ENCODE measurements around the gene PPP1R3C. TPM values are rescaled to one million over a fixed set of nuclear protein-coding genes. Genes with fewer than 3 reads are reported as not detected.
A peak's percentile ranks its signal among the peaks of the same experiment; 100 is the strongest.

Gene PPP1R3C
- total RNA-seq, 1 donor from 2014 or later, result 3.7 TPM

DNA sequence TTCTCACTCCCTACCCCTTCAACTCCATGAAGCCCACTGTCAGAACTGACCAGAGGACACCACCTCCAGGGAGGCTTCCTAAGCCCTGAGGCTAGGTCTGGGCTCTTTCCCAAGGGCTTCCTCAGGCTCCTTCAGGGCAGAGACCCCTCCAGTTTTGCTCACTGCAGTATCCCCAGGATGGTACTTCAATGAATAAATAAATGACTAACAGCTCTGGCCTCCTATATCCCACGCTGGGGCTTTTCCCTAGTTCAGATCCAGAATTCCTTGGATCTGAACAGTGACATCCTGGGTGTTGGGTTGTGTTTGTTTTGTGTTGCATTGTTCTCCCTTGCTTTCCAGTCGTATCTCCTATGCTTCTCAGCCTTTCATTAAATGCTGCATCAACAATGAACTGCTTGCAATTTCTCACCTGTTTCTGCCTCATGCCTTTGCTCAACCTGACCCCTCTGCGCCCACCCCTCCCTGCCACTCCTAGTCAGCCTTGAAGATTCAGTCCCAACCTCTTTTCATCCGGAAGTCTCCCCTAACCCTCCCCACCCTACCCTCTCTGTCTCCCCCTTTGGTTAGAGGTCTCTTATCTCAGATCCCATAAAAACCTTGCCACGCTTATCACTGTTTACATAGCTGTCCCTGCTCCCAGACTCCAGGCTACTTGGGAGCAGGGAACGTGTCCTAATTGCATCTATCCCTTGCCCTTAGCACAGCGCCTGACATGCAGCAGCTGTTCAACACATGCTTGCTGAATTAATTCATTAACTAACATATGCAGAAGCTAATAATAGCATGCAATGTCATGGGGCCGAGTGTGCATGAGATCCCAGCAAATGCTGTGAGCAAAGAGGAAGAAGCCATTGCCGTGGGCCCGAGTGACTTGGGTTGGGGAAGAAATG is 41.7 kb downstream of the PPP1R3C start:
- no peak for TF ChIP-seq EZH2 (IDR thresholded peaks at IDR 0.05; ENCODE audit: insufficient read depth, low read length)
- TF ChIP-seq, protein P1, sequence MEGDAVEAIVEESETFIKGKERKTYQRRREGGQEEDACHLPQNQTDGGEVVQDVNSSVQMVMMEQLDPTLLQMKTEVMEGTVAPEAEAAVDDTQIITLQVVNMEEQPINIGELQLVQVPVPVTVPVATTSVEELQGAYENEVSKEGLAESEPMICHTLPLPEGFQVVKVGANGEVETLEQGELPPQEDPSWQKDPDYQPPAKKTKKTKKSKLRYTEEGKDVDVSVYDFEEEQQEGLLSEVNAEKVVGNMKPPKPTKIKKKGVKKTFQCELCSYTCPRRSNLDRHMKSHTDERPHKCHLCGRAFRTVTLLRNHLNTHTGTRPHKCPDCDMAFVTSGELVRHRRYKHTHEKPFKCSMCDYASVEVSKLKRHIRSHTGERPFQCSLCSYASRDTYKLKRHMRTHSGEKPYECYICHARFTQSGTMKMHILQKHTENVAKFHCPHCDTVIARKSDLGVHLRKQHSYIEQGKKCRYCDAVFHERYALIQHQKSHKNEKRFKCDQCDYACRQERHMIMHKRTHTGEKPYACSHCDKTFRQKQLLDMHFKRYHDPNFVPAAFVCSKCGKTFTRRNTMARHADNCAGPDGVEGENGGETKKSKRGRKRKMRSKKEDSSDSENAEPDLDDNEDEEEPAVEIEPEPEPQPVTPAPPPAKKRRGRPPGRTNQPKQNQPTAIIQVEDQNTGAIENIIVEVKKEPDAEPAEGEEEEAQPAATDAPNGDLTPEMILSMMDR (IDR thresholded peaks at IDR 0.05; ENCODE audit: insufficient read depth, low read depth, low read length), result no peak
- no peaks in the 10 kb centered on the region for H3K79me2 ChIP-seq (ENCODE audit: insufficient read depth, low read length)
- peak; percentile 86 for DNase-seq (ENCODE audit: low read depth)
- H3K27ac Mint-ChIP-seq (ENCODE audit: unreplicated experiment), result peak overlapping the region; percentile 62
- peaks cover 33% of the 10 kb centered on the region for H3K4me1 Mint-ChIP-seq (ENCODE audit: low read depth, unreplicated experiment)
- H3K36me3 ChIP-seq (ENCODE audit: insufficient read depth, low read length), result no peaks in the 10 kb centered on the region
- no peaks in the 10 kb centered on the region for H3K27me3 Mint-ChIP-seq (ENCODE audit: low read depth, unreplicated experiment)
- H3K4me1 ChIP-seq (ENCODE audit: insufficient read depth, low read length), result peaks cover 46% of the 10 kb centered on the region
- no peaks in the 10 kb centered on the region for H3K9me3 Mint-ChIP-seq (ENCODE audit: unreplicated experiment)
- H3K27ac ChIP-seq (ENCODE audit: low read depth, low read length), result peak overlapping the region; percentile 71
- H3K9me3 ChIP-seq (ENCODE audit: insufficient read depth, low read depth, low read length), result no peaks in the 10 kb centered on the region
- FAIRE-seq, result no peak
- peak overlapping the region; percentile 27 for H3K9ac ChIP-seq (ENCODE audit: low read length)
- no peaks in the 10 kb centered on the region for H4K20me1 ChIP-seq (ENCODE audit: insufficient read depth, low read length)
- H3K4me3 ChIP-seq (ENCODE audit: insufficient read depth, low read depth, low read length), result no peak overlapping the region
- peak overlapping the region; percentile 12 for H2AFZ ChIP-seq (ENCODE audit: low read depth, low read length)
- no peaks in the 10 kb centered on the region for H3K36me3 Mint-ChIP-seq (ENCODE audit: low read depth, unreplicated experiment)
- no peak overlapping the region for H3K4me3 Mint-ChIP-seq (ENCODE audit: unreplicated experiment)
- peak overlapping the region; percentile 65 for H3K4me2 ChIP-seq (ENCODE audit: low read length)
- no peaks in the 10 kb centered on the region for H3K27me3 ChIP-seq (ENCODE audit: insufficient read depth, low read length)

DNA sequence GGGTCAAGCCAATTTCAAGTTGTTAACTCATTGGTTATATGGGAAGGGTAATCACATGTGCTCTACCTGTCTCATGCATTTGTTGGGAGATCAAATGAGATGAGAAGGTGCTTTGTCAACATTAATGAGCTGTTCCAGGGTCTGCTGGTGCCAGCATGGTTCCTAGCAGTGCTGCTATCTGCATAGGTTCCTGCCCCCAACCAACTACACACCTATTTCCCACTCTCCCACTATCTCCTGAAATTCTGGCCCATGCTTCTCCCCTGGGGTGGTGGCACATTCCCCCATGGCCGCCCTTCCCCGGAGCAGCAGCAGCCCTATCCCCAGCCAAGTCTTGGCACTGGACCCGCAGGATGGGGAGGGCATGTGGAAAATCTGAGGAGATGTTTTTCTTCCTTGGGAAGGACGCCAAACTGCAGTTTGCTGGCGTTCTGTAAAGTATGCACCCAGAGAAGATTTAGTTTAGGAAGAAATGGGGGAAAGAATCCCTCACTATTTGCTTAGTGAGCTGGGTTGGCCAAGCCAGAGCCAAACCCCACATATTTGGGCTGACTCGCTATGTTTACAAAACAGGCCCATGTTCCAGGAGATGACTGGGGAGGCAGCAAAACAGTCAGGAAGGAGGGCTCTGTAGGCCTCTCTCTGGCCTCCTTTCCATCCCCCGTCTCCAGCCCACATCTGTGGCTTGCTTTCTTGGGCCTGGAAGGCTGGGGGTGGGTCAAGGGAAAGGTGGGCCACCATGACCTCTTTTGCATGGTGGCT is 42.5 kb downstream of the PPP1R3C start:
- Histone ChIP-seq H3K4me2 (ENCODE audit: low read length) (peak overlapping the region; percentile 65), H3K36me3 (ENCODE audit: insufficient read depth, low read length) (no peaks in the 10 kb centered on the region), H3K4me3 (ENCODE audit: insufficient read depth, low read depth, low read length) (no peak overlapping the region), H3K4me1 (ENCODE audit: insufficient read depth, low read length) (peaks cover 46% of the 10 kb centered on the region), H3K9ac (ENCODE audit: low read length) (peak overlapping the region; percentile 27), H2AFZ (ENCODE audit: low read depth, low read length) (peak overlapping the region; percentile 12), H3K27me3 (ENCODE audit: insufficient read depth, low read length) (no peaks in the 10 kb centered on the region), H4K20me1 (ENCODE audit: insufficient read depth, low read length) (no peaks in the 10 kb centered on the region), H3K9me3 (ENCODE audit: insufficient read depth, low read depth, low read length) (no peaks in the 10 kb centered on the region), H3K79me2 (ENCODE audit: insufficient read depth, low read length) (no peaks in the 10 kb centered on the region), H3K27ac (ENCODE audit: low read depth, low read length) (peak overlapping the region; percentile 71)
- no peak overlapping the region for H3K27ac Mint-ChIP-seq (ENCODE audit: unreplicated experiment)
- H3K27me3 Mint-ChIP-seq (ENCODE audit: low read depth, unreplicated experiment), result no peaks in the 10 kb centered on the region
- H3K36me3 Mint-ChIP-seq (ENCODE audit: low read depth, unreplicated experiment), result no peaks in the 10 kb centered on the region
- H3K4me1 Mint-ChIP-seq (ENCODE audit: low read depth, unreplicated experiment), result peaks cover 33% of the 10 kb centered on the region
- no peaks in the 10 kb centered on the region for H3K9me3 Mint-ChIP-seq (ENCODE audit: unreplicated experiment)
- FAIRE-seq, result peak; percentile 73
- H3K4me3 Mint-ChIP-seq (ENCODE audit: unreplicated experiment), result no peak overlapping the region
- peak; percentile 96 for DNase-seq (ENCODE audit: low read depth)
- TF ChIP-seq, protein P1 (IDR thresholded peaks at IDR 0.05; ENCODE audit: insufficient read depth, low read depth, low read length), result no peak
- TF ChIP-seq EZH2 (IDR thresholded peaks at IDR 0.05; ENCODE audit: insufficient read depth, low read length), result no peak
